ENCODE measurements around the gene AGBL4. TPM values are rescaled to one million over a fixed set of nuclear protein-coding genes. Genes with fewer than 3 reads are reported as not detected.

AGBL4 gene
- total RNA-seq, 1 experiment from 2014 or later: not detected

- Histone ChIP-seq H3K36me3 (ENCODE audit: control insufficient read depth in 1 of 2, insufficient read depth in 2 of 2, low read length in 2 of 2) (no peaks in the 10 kb centered on the region), H4K20me1 (ENCODE audit: insufficient read depth) (no peaks in the 10 kb centered on the region), H3K4me1 (ENCODE audit: control insufficient read depth in 1 of 2, insufficient read depth in 2 of 2, low read length in 2 of 2) (no peaks in the 10 kb centered on the region), H3K27me3 (ENCODE audit: insufficient read depth, low read length) (no peaks in the 10 kb centered on the region), H3K4me3 (replicated peaks in 1 of 2; ENCODE audit: low read depth in 1 of 2, low read length in 2 of 2) (no peak overlapping the region), H3K4me2 (ENCODE audit: low read length) (no peak overlapping the region), H2AFZ (ENCODE audit: low read depth, low read length, poor library complexity, severe bottlenecking) (no peak overlapping the region), H3K9me3 (ENCODE audit: control insufficient read depth in 1 of 2, insufficient read depth in 1 of 2, low read depth in 1 of 2, low read length in 2 of 2) (no peaks in the 10 kb centered on the region), H3K27ac (ENCODE audit: low read depth, low read length) (no peak overlapping the region), H3K9ac (ENCODE audit: low read length) (no peak overlapping the region), H3K9me2 (ENCODE audit: insufficient read depth) (no peaks in the 10 kb centered on the region), H3K79me2 (ENCODE audit: insufficient read depth, low read length) (no peaks in the 10 kb centered on the region)
- intact Hi-C loops (cut with micrococcal nuclease): no loop called here
- ATAC-seq (no peak), DNase-seq (ENCODE audit: low read depth, low spot score) (no peak)
- CTCF ChIA-PET: no interaction called here
- BruUV-seq (replicated peaks): no TSS peak
- RAD21 ChIA-PET (ENCODE audit: low non-redundant PET in 1 of 2, low total read pairs in 2 of 2, uncharacterized antibody in 2 of 2, unreplicated experiment in 2 of 2): no interaction called here
- POLR2A ChIA-PET: no interaction called here
- TF ChIP-seq, protein P1, sequence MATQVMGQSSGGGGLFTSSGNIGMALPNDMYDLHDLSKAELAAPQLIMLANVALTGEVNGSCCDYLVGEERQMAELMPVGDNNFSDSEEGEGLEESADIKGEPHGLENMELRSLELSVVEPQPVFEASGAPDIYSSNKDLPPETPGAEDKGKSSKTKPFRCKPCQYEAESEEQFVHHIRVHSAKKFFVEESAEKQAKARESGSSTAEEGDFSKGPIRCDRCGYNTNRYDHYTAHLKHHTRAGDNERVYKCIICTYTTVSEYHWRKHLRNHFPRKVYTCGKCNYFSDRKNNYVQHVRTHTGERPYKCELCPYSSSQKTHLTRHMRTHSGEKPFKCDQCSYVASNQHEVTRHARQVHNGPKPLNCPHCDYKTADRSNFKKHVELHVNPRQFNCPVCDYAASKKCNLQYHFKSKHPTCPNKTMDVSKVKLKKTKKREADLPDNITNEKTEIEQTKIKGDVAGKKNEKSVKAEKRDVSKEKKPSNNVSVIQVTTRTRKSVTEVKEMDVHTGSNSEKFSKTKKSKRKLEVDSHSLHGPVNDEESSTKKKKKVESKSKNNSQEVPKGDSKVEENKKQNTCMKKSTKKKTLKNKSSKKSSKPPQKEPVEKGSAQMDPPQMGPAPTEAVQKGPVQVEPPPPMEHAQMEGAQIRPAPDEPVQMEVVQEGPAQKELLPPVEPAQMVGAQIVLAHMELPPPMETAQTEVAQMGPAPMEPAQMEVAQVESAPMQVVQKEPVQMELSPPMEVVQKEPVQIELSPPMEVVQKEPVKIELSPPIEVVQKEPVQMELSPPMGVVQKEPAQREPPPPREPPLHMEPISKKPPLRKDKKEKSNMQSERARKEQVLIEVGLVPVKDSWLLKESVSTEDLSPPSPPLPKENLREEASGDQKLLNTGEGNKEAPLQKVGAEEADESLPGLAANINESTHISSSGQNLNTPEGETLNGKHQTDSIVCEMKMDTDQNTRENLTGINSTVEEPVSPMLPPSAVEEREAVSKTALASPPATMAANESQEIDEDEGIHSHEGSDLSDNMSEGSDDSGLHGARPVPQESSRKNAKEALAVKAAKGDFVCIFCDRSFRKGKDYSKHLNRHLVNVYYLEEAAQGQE (IDR thresholded peaks at IDR 0.05; ENCODE audit: low read depth): no peak
- no peak for TF ChIP-seq ZBTB33 (IDR thresholded peaks at IDR 0.05; ENCODE audit: extremely low read depth, insufficient replicate concordance, low read length)
- no peak for TF ChIP-seq SP1 (IDR thresholded peaks at IDR 0.05; ENCODE audit: low read depth)
Observed at GRCh38 chr1:48820491-48820890, 1203.3 kb downstream of the AGBL4 start.

Measured in HCT116 (cell line).